H1 (cell line): ENCODE measurements around the gene MYLK4. TPM values are rescaled to one million over a fixed set of nuclear protein-coding genes. Genes with fewer than 3 reads are reported as not detected.

Experiments
- CTCF ChIA-PET: fragments of 300-600 bp; sonication (Branson Sonifier 250); formaldehyde crosslinking; loops from one replicate; lab custom pipeline; 2021; ENCODE audit not compliant: partially characterized antibody; lab: Charles Lee
- POLR2A ChIA-PET: fragments of 300-600 bp; sonication (Branson Sonifier 250); formaldehyde crosslinking; loops from one replicate; lab custom pipeline; 2021; ENCODE audit warnings: inconsistent platforms; ENCODE audit not compliant: partially characterized antibody; lab: Charles Lee
- DNase-seq, 2 experiments: peaks; one replicate each; pipeline versions ENCODE4 v3.0.0 to v3.0.0-alpha.2; 2010 to 2022; ENCODE audit warnings: low spot score in 2 of 2, low read depth in 1 of 2, mixed read lengths in 1 of 2
- FAIRE-seq: peaks from 2 replicates; lab custom pipeline; 2011; peaks lifted over from hg19 to GRCh38; lab: Jason Lieb, UNC
- H2AFZ ChIP-seq: 2 replicates; pipeline ENCODE4 v1.8.1; 2012; ENCODE audit warnings: low read length, inconsistent platforms
- H2AK5ac ChIP-seq: 2 replicates; pipeline ENCODE4 v1.6.1; 2013; ENCODE audit warnings: low read depth, low read length
- H2BK120ac ChIP-seq: replicated peaks from 2 replicates; pipeline ENCODE3; 2013; ENCODE audit warnings: low read depth, low read length, inconsistent platforms
- H2BK12ac ChIP-seq: 2 replicates; pipeline ENCODE4 v1.6.1; 2013; ENCODE audit warnings: low read depth, low read length
- H2BK15ac ChIP-seq: 2 replicates; pipeline ENCODE4 v1.6.1; 2013; ENCODE audit warnings: low read length
- H2BK20ac ChIP-seq: 2 replicates; pipeline ENCODE4 v1.6.1; 2013; ENCODE audit warnings: low read length
- H2BK5ac ChIP-seq: 2 replicates; pipeline ENCODE4 v1.6.1; 2013; ENCODE audit warnings: low read depth, low read length
- H3K14ac ChIP-seq: 2 replicates; pipeline ENCODE4 v1.6.1; 2013; ENCODE audit warnings: inconsistent platforms; ENCODE audit not compliant: insufficient read length
- H3K18ac ChIP-seq: 2 replicates; pipeline ENCODE4 v1.6.1; 2013; ENCODE audit warnings: low read length; ENCODE audit errors: extremely low read depth
- H3K23ac ChIP-seq: 2 replicates; pipeline ENCODE4 v1.6.1; 2013; ENCODE audit warnings: inconsistent platforms; ENCODE audit not compliant: insufficient read length
- H3K23me2 ChIP-seq: 2 replicates; pipeline ENCODE4 v1.6.1; 2013; ENCODE audit warnings: low read depth, low read length
- H3K27ac ChIP-seq: 2 replicates; pipeline ENCODE4 v1.6.1; 2011; ENCODE audit warnings: low read depth, low read length, inconsistent platforms
- H3K27me3 ChIP-seq, 4 experiments: replicated peaks in 1 of 4; 1 replicate in 1 of 4; 2 replicates in 3 of 4; pipeline versions ENCODE4 v1.6.1 to v1.8.1; 2011 to 2013; ENCODE audit warnings: low read length in 3 of 4, mild to moderate bottlenecking in 3 of 4, inconsistent platforms in 2 of 4, mixed read lengths in 2 of 4, moderate library complexity in 1 of 4; ENCODE audit not compliant: control insufficient read depth in 3 of 4, insufficient read depth in 3 of 4; ENCODE audit errors: extremely low read depth in 1 of 4
- H3K36me3 ChIP-seq, 4 experiments: 2 replicates each; pipeline versions ENCODE4 v1.6.1 to v1.8.1; 2011 to 2013; ENCODE audit warnings: mild to moderate bottlenecking in 4 of 4, low read length in 3 of 4, moderate library complexity in 2 of 4, control low read depth in 1 of 4, inconsistent platforms in 1 of 4; ENCODE audit not compliant: insufficient read depth in 4 of 4, control insufficient read depth in 2 of 4
- H3K4ac ChIP-seq: replicated peaks from 2 replicates; pipeline ENCODE3; 2013; ENCODE audit warnings: low read length, low read depth, mixed read lengths, inconsistent platforms; ENCODE audit not compliant: insufficient read length
- H3K4me1 ChIP-seq, 4 experiments: replicated peaks in 1 of 4; 1 replicate in 1 of 4; 2 replicates in 3 of 4; pipeline versions ENCODE4 v1.6.1 to v1.8.1; 2011 to 2013; ENCODE audit warnings: low read length in 3 of 4, inconsistent platforms in 2 of 4, mixed read lengths in 1 of 4; ENCODE audit not compliant: insufficient read depth in 4 of 4, control insufficient read depth in 3 of 4
- H3K4me2 ChIP-seq, 2 experiments: 2 replicates each; pipeline versions ENCODE4 v1.6.1 to v1.8.1; 2011 to 2013; ENCODE audit warnings: low read depth in 2 of 2, low read length in 2 of 2, control low read depth in 1 of 2, inconsistent platforms in 1 of 2, mild to moderate bottlenecking in 1 of 2; ENCODE audit not compliant: insufficient read depth in 1 of 2
- H3K4me3 ChIP-seq, 4 experiments: fragments of 200-600, 300-600 bp in 1 of 4; sonication (generic), shearing (Covaris generic), sonication (Bioruptor Twin) in 1 of 4; 2 replicates each; pipeline versions ENCODE4 v1.5.1 to v1.8.1; 2011 to 2016; ENCODE audit warnings: low read length in 4 of 4, low read depth in 3 of 4, control low read depth in 2 of 4, inconsistent platforms in 2 of 4, mild to moderate bottlenecking in 2 of 4, mixed read lengths in 1 of 4, moderate library complexity in 1 of 4; ENCODE audit not compliant: insufficient read depth in 2 of 4; ENCODE audit errors: extremely low read depth in 1 of 4
- H3K56ac ChIP-seq: replicated peaks from 2 replicates; pipeline ENCODE3; 2013; ENCODE audit warnings: low read depth, mild to moderate bottlenecking, mixed read lengths, low read length, inconsistent platforms; ENCODE audit not compliant: insufficient read length
- H3K79me1 ChIP-seq: 2 replicates; pipeline ENCODE4 v1.6.1; 2013; ENCODE audit warnings: low read depth, low read length, control low read depth
- H3K79me2 ChIP-seq, 2 experiments: 2 replicates each; pipeline versions ENCODE4 v1.6.1 to v1.8.1; 2012 to 2013; ENCODE audit warnings: low read length in 2 of 2, mild to moderate bottlenecking in 2 of 2, inconsistent platforms in 1 of 2; ENCODE audit not compliant: insufficient read depth in 2 of 2, control insufficient read depth in 1 of 2
- H3K9ac ChIP-seq, 4 experiments: replicated peaks in 1 of 4; 1 replicate in 1 of 4; 2 replicates in 3 of 4; pipeline versions ENCODE4 v1.6.1 to v1.8.1; 2011 to 2013; ENCODE audit warnings: low read depth in 3 of 4, low read length in 3 of 4, control low read depth in 2 of 4, mild to moderate bottlenecking in 2 of 4, moderate library complexity in 2 of 4, inconsistent platforms in 1 of 4; ENCODE audit errors: extremely low read depth in 1 of 4
- H3K9me3 ChIP-seq, 2 experiments: 2 replicates each; pipeline versions ENCODE4 v1.6.1 to v1.8.1; 2012 to 2013; ENCODE audit warnings: mild to moderate bottlenecking in 2 of 2, moderate library complexity in 2 of 2, control low read depth in 1 of 2, inconsistent platforms in 1 of 2, low read depth in 1 of 2, low read length in 1 of 2, mixed read lengths in 1 of 2; ENCODE audit not compliant: insufficient read depth in 2 of 2
- H4K20me1 ChIP-seq, 2 experiments: replicated peaks in 1 of 2; 2 replicates each; pipeline versions ENCODE3 to v1.8.1; 2011 to 2013; ENCODE audit warnings: inconsistent platforms in 2 of 2, low read length in 2 of 2, mild to moderate bottlenecking in 1 of 2; ENCODE audit not compliant: insufficient read depth in 2 of 2, control insufficient read depth in 1 of 2
- H4K5ac ChIP-seq: 2 replicates; pipeline ENCODE4 v1.6.1; 2013; ENCODE audit warnings: low read length, low read depth, mixed read lengths, inconsistent platforms; ENCODE audit not compliant: insufficient read length
- H4K8ac ChIP-seq: 2 replicates; pipeline ENCODE4 v1.8.0; 2013; ENCODE audit warnings: mild to moderate bottlenecking, moderate library complexity, low read length, inconsistent platforms; ENCODE audit not compliant: insufficient read depth; ENCODE audit errors: extremely low read depth
- H4K91ac ChIP-seq: replicated peaks from 2 replicates; pipeline ENCODE3; 2013; ENCODE audit warnings: low read length, mixed read lengths, inconsistent platforms; ENCODE audit not compliant: insufficient read length
- EGR1 ChIP-seq: IDR thresholded peaks from 2 replicates; pipeline ENCODE4 v1.6.1; 2011; ENCODE audit warnings: low read depth, low read length, borderline replicate concordance
- EP300 ChIP-seq, 2 experiments: IDR thresholded peaks; 1 replicate in 1 of 2; 2 replicates in 1 of 2; pipeline ENCODE4 v1.6.1; 2011 to 2012; ENCODE audit warnings: low read depth in 2 of 2, low read length in 2 of 2, mild to moderate bottlenecking in 2 of 2, borderline replicate concordance in 1 of 2, inconsistent platforms in 1 of 2, moderate library complexity in 1 of 2
- HDAC2 ChIP-seq, 2 experiments: fragments of 300-600 bp in 1 of 2; sonication (generic) in 1 of 2; IDR thresholded peaks; 2 replicates each; pipeline ENCODE4 v1.6.1; 2011 to 2012; ENCODE audit warnings: low read depth in 2 of 2, low read length in 2 of 2, mild to moderate bottlenecking in 2 of 2, moderate library complexity in 2 of 2, borderline replicate concordance in 1 of 2, inconsistent platforms in 1 of 2
- JUND ChIP-seq: IDR thresholded peaks from 2 replicates; pipeline ENCODE4 v1.6.1; 2011; ENCODE audit warnings: mild to moderate bottlenecking, improper control_type of control experiment, low read length
- KDM5A ChIP-seq: fragments of 200-600 bp; IDR thresholded peaks from 2 replicates; pipeline ENCODE4 v1.7.1; 2012; ENCODE audit warnings: mild to moderate bottlenecking, low read length, inconsistent platforms, mixed read lengths
- SIN3A ChIP-seq, 2 experiments: IDR thresholded peaks in 1 of 2; conservative IDR thresholded peaks in 1 of 2; 2 replicates each; pipeline ENCODE4 v1.6.1; 2011 to 2012; ENCODE audit warnings: low read length in 2 of 2, improper control_type of control experiment in 1 of 2, low read depth in 1 of 2, mild to moderate bottlenecking in 1 of 2
- SP2 ChIP-seq: IDR thresholded peaks from 2 replicates; pipeline ENCODE4 v1.6.1; 2012; ENCODE audit warnings: mild to moderate bottlenecking, low read length, inconsistent platforms
- WGBS, 2 experiments: shearing (Covaris generic) in 1 of 2; methylation state at CpG; one replicate each; pipeline versions ENCODE4 v1.1.6 to v1.1.7; 2013 to 2015; ENCODE audit warnings: low lambda C conversion rate in 2 of 2, mixed read lengths in 2 of 2, inconsistent platforms in 1 of 2, low coverage in 1 of 2, missing lambda C conversion rate in 1 of 2; ENCODE audit not compliant: insufficient replicate concordance in 2 of 2, insufficient coverage in 1 of 2, insufficient read length in 1 of 2; ENCODE audit errors: extremely low coverage in 1 of 2, missing lambda C conversion rate in 1 of 2; 5-methylcytosine and 5-hydroxymethylcytosine counted together
- polyA plus RNA-seq, 7 experiments: library from polyadenylated mRNA; depleted of rRNA in 3 of 7; stranded (reverse) in 5 of 7; unstranded in 2 of 7; fragments of >200 nt in 5 of 7; fragments of 200-250 nt in 2 of 7; gene quantifications; 1 replicate in 5 of 7; 2 replicates in 1 of 7; 4 replicates in 1 of 7; pipeline versions ENCODE4 v1.2.1 to v1.2.3, GENCODE V29; 2011 to 2013; ENCODE audit warnings: missing spikeins in 2 of 7, mixed read lengths in 2 of 7
- total RNA-seq: library from RNA; stranded (reverse); fragmentation: NEBNext Ultra II Directional; extraction: Animal tissue kit (Norgen Biotek cat#: 25700); gene quantifications from 2 replicates; pipeline ENCODE4 v1.2.1, GENCODE V29; 2021
- TF ChIP-seq, protein P1 (sequence below): IDR thresholded peaks from 2 replicates; pipeline ENCODE4 v1.6.1; 2011; ENCODE audit warnings: low read depth, mild to moderate bottlenecking, low read length; ENCODE audit not compliant: insufficient read depth
- TF ChIP-seq, protein P2 (sequence below), 3 experiments: IDR thresholded peaks; 1 replicate in 2 of 3; 2 replicates in 1 of 3; pipeline versions ENCODE4 v1.5.1 to v1.6.1; 2011; ENCODE audit warnings: low read length in 3 of 3, mild to moderate bottlenecking in 3 of 3, inconsistent platforms in 2 of 3, low read depth in 1 of 3, moderate library complexity in 1 of 3; ENCODE audit not compliant: insufficient read depth in 1 of 3; ENCODE audit errors: control extremely low read depth in 1 of 3

The MYLK4 gene
- total and polyA plus RNA-seq, 2 of the 8 experiments (the other 6 are each of a cell fraction or from before 2014, with no cell fraction given) = 0.11 to 0.17 TPM

DNA sequence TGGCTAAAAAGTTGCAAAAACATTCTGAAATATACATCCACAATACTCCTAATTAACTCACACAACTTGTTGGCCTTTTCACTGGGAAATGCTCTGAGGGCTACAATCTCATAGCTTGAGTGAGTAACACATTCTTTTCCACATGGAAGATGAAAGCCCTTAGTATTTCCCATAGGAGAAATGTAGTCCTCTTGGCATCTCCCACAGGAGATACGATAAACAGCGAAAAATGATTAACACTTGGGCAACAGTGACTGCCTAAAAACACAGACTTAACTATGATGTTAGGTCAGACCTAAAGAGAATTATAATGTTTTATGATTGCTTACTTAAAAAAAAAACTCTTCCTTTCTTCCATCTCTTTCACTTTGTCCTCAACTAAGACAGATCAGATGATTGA is 9.0 kb downstream of the MYLK4 start:
- CTCF ChIA-PET = interaction anchor here (0.8 to 11.1 kb wide), 5 partner anchors 9 to 191 kb away, joined by 3 to 160 read pairs (median 5); partner anchors contain the start of genes MYLK4 and WRNIP1
- H3K79me1 ChIP-seq = no peaks in the 10 kb centered on the region
- TF ChIP-seq EGR1 (no peak), KDM5A (no peak), SP2 (no peak), HDAC2 (IDR thresholded peaks at IDR 0.05; ENCODE audit: borderline replicate concordance in 1 of 2, low read depth in 2 of 2, low read length in 2 of 2) (no peak), EP300 (IDR thresholded peaks at IDR 0.05; ENCODE audit: borderline replicate concordance in 1 of 2, low read depth in 2 of 2, low read length in 2 of 2) (no peak), JUND (no peak), SIN3A (conservative IDR thresholded peaks at IDR 0.05 in 1 of 2, IDR thresholded peaks at IDR 0.05 in 1 of 2; ENCODE audit: low read depth in 1 of 2, low read length in 2 of 2) (no peak)
- TF ChIP-seq, protein P1, sequence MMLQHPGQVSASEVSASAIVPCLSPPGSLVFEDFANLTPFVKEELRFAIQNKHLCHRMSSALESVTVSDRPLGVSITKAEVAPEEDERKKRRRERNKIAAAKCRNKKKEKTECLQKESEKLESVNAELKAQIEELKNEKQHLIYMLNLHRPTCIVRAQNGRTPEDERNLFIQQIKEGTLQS = no peak
- TF ChIP-seq, protein P2, sequence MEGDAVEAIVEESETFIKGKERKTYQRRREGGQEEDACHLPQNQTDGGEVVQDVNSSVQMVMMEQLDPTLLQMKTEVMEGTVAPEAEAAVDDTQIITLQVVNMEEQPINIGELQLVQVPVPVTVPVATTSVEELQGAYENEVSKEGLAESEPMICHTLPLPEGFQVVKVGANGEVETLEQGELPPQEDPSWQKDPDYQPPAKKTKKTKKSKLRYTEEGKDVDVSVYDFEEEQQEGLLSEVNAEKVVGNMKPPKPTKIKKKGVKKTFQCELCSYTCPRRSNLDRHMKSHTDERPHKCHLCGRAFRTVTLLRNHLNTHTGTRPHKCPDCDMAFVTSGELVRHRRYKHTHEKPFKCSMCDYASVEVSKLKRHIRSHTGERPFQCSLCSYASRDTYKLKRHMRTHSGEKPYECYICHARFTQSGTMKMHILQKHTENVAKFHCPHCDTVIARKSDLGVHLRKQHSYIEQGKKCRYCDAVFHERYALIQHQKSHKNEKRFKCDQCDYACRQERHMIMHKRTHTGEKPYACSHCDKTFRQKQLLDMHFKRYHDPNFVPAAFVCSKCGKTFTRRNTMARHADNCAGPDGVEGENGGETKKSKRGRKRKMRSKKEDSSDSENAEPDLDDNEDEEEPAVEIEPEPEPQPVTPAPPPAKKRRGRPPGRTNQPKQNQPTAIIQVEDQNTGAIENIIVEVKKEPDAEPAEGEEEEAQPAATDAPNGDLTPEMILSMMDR (IDR thresholded peaks at IDR 0.05; ENCODE audit: control extremely low read depth in 1 of 3, insufficient read depth in 1 of 3, low read depth in 1 of 3, low read length in 3 of 3) = no peak

More for the DNA sequence above, 9.0 kb downstream of the MYLK4 start:
- Histone ChIP-seq H4K8ac (no peak overlapping the region), H2BK20ac (no peak overlapping the region), H3K4me3 (no peak overlapping the region), H4K20me1 (no peaks in the 10 kb centered on the region), H3K56ac (no peak overlapping the region), H3K4me1 (peaks cover 0 to 7% (median 4%) of the 10 kb centered on the region in 4 experiments; a peak in 5 of 7 replicates), H2AK5ac (no peak overlapping the region), H2BK5ac (no peak overlapping the region), H3K9ac (no peak overlapping the region), H2BK120ac (no peak overlapping the region), H3K27me3 (no peaks in the 10 kb centered on the region; a peak in 1 of 7 replicates), H3K4me2 (no peak overlapping the region), H3K4ac (no peak overlapping the region), H4K91ac (no peak overlapping the region), H3K9me3 (no peaks in the 10 kb centered on the region), H3K79me2 (no peaks in the 10 kb centered on the region), H3K27ac (no peak overlapping the region), H3K14ac (no peak overlapping the region), H4K5ac (no peak overlapping the region), H2AFZ (no peak overlapping the region), H3K23me2 (no peaks in the 10 kb centered on the region), H2BK12ac (no peak overlapping the region), H2BK15ac (no peak overlapping the region), H3K23ac (no peak overlapping the region), H3K18ac (no peak overlapping the region), H3K36me3 (no peaks in the 10 kb centered on the region)
- POLR2A ChIA-PET = no interaction called here
- FAIRE-seq (no peak), DNase-seq (no peak)
- 95% methylated on average over 2 of the region's 2 CpGs; no CpG with 5 or more reads in 1 of the 2 experiments for WGBS, 2 experiments
